Measurements from ENCODE around the gene TMEM203. TPM values are rescaled to one million over a fixed set of nuclear protein-coding genes. Genes with fewer than 3 reads are reported as not detected.

The TMEM203 gene
- total and polyA plus RNA-seq, 2 of the 13 experiments (the other 11 are each of a cell fraction or from before 2014, with no cell fraction given), result 23.4 to 36.7 TPM

DNA sequence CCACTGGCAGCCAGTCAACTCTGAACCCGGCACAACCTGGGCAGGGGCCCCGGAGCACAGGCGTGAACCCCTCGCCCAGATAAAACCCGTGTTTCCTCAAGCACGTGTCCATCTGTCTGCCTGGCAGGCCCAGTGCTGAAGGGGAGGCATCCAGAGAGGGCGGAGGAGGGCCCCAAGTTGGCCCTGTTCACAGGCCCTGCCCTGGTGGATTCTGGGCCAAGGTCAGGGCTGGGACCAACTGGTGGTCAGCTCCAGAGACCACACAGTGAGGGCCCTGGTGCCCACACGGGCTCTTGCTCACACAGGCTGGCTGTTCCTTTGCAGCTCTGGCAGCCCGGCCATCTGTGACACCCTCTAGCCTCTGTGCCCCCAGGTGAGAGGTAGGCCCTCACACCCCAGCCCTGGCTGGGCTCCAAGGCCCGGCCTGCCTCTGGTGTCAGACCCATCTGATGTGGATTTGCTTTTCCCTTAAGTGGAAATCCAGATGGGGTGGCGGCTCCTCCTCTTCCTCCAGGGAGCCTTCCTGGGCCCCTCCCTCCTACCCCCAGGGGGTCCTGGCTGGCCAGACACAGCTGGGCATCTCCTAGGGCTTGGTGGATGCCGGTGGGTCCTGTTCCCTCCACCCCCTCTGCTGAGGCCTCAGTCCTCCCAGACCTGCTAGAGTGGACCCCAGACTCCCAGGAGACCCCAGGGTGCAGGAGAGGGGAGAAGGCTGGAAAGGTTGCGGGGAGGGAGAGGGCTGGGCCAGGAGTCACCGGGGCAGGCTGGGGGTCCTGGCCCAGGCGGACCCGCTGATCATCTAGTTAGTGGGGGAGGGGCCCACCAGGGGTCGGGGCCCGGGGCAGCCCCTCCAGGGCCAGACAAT lies 45.1 kb upstream of the TMEM203 start (continued):
- TF ChIP-seq ZNF101 (CRISPR knock-in tag; IDR thresholded peaks at IDR 0.05; ENCODE audit: borderline replicate concordance, low read depth), result no peak
- no peak for TF ChIP-seq ZNF446 (CRISPR knock-in tag; IDR thresholded peaks at IDR 0.05)
- no peak for TF ChIP-seq RNF2 (conservative IDR thresholded peaks at IDR 0.05; ENCODE audit: low read depth)
- TF ChIP-seq, protein P1, sequence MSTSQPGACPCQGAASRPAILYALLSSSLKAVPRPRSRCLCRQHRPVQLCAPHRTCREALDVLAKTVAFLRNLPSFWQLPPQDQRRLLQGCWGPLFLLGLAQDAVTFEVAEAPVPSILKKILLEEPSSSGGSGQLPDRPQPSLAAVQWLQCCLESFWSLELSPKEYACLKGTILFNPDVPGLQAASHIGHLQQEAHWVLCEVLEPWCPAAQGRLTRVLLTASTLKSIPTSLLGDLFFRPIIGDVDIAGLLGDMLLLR (CRISPR knock-in tag; IDR thresholded peaks at IDR 0.05), result no peak
- no peak for TF ChIP-seq MBNL3 (CRISPR knock-in tag; conservative IDR thresholded peaks at IDR 0.05)
- no peak for TF ChIP-seq ZFP36 (IDR thresholded peaks at IDR 0.05; ENCODE audit: borderline replicate concordance, low read depth, low read length, partially characterized antibody)
- TF ChIP-seq RCOR2 (CRISPR knock-in tag; IDR thresholded peaks at IDR 0.05), result no peak
- TF ChIP-seq KDM4B (CRISPR knock-in tag; IDR thresholded peaks at IDR 0.05), result no peak
- TF ChIP-seq, protein P2, sequence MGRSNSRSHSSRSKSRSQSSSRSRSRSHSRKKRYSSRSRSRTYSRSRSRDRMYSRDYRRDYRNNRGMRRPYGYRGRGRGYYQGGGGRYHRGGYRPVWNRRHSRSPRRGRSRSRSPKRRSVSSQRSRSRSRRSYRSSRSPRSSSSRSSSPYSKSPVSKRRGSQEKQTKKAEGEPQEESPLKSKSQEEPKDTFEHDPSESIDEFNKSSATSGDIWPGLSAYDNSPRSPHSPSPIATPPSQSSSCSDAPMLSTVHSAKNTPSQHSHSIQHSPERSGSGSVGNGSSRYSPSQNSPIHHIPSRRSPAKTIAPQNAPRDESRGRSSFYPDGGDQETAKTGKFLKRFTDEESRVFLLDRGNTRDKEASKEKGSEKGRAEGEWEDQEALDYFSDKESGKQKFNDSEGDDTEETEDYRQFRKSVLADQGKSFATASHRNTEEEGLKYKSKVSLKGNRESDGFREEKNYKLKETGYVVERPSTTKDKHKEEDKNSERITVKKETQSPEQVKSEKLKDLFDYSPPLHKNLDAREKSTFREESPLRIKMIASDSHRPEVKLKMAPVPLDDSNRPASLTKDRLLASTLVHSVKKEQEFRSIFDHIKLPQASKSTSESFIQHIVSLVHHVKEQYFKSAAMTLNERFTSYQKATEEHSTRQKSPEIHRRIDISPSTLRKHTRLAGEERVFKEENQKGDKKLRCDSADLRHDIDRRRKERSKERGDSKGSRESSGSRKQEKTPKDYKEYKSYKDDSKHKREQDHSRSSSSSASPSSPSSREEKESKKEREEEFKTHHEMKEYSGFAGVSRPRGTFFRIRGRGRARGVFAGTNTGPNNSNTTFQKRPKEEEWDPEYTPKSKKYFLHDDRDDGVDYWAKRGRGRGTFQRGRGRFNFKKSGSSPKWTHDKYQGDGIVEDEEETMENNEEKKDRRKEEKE (IDR thresholded peaks at IDR 0.05), result no peak
- TF ChIP-seq, protein P3, sequence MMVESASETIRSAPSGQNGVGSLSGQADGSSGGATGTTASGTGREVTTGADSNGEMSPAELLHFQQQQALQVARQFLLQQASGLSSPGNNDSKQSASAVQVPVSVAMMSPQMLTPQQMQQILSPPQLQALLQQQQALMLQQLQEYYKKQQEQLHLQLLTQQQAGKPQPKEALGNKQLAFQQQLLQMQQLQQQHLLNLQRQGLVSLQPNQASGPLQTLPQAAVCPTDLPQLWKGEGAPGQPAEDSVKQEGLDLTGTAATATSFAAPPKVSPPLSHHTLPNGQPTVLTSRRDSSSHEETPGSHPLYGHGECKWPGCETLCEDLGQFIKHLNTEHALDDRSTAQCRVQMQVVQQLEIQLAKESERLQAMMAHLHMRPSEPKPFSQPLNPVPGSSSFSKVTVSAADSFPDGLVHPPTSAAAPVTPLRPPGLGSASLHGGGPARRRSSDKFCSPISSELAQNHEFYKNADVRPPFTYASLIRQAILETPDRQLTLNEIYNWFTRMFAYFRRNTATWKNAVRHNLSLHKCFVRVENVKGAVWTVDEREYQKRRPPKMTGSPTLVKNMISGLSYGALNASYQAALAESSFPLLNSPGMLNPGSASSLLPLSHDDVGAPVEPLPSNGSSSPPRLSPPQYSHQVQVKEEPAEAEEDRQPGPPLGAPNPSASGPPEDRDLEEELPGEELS (CRISPR knock-in tag; IDR thresholded peaks at IDR 0.05), result no peak; the same call in 1 of the 2 replicates
- no peak for TF ChIP-seq ZFP41 (CRISPR knock-in tag; IDR thresholded peaks at IDR 0.05; ENCODE audit: borderline replicate concordance)
- TF ChIP-seq, protein P4, sequence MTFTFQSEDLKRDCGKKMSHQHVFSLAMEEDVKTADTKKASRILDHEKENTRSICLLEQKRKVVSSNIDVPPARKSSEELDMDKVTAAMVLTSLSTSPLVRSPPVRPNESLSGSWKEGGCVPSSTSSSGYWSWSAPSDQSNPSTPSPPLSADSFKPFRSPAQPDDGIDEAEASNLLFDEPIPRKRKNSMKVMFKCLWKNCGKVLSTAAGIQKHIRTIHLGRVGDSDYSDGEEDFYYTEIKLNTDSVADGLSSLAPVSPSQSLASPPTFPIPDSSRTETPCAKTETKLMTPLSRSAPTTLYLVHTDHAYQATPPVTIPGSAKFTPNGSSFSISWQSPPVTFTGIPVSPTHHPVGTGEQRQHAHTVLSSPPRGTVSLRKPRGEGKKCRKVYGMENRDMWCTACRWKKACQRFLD (CRISPR knock-in tag; IDR thresholded peaks at IDR 0.05; ENCODE audit: borderline replicate concordance), result no peak
- TF ChIP-seq STAG1 (CRISPR knock-in tag; IDR thresholded peaks at IDR 0.05), result no peak
- no peak for TF ChIP-seq ZSCAN31 (CRISPR knock-in tag; IDR thresholded peaks at IDR 0.05; ENCODE audit: low read depth)
- no peak for TF ChIP-seq ZNF350 (CRISPR knock-in tag; IDR thresholded peaks at IDR 0.05; ENCODE audit: borderline replicate concordance, low read depth)
- TF ChIP-seq, protein P5, sequence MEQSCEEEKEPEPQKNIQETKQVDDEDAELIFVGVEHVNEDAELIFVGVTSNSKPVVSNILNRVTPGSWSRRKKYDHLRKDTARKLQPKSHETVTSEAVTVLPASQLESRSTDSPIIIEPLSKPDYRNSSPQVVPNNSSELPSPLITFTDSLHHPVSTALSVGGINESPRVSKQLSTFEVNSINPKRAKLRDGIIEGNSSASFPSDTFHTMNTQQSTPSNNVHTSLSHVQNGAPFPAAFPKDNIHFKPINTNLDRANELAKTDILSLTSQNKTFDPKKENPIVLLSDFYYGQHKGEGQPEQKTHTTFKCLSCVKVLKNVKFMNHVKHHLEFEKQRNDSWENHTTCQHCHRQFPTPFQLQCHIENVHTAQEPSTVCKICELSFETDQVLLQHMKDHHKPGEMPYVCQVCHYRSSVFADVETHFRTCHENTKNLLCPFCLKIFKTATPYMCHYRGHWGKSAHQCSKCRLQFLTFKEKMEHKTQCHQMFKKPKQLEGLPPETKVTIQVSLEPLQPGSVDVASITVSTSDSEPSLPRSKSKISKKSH (CRISPR knock-in tag; IDR thresholded peaks at IDR 0.05; ENCODE audit: borderline replicate concordance), result no peak
- no peak for TF ChIP-seq ZNF629 (CRISPR knock-in tag; conservative IDR thresholded peaks at IDR 0.05)
- TF ChIP-seq ZNF891 (CRISPR knock-in tag; IDR thresholded peaks at IDR 0.05), result no peak
- TF ChIP-seq TOPORS (CRISPR knock-in tag; IDR thresholded peaks at IDR 0.05), result no peak
- TF ChIP-seq ZNF24 (IDR thresholded peaks at IDR 0.05), result no peak
- no peak for TF ChIP-seq RAD51 (IDR thresholded peaks at IDR 0.05; ENCODE audit: borderline replicate concordance)
- TF ChIP-seq ARNTL (CRISPR knock-in tag; IDR thresholded peaks at IDR 0.05), result peak; percentile 89
